CD4-positive, alpha-beta T cell treated with Interleukin-17A for 1 hour (primary cell): Measurements from ENCODE around the gene PPP1CB.
A peak's percentile ranks its signal among the peaks of the same experiment; 100 is the strongest.
"Not testable (repeated sequence)": the region's sequence is repeated elsewhere in the genome, so short reads cannot be mapped to it uniquely, and the experiment has no call there.

Experiments used
- DNase-seq: peaks from one replicate; pipeline ENCODE4 v3.0.0-alpha.2; 2020

The PPP1CB gene

GRCh38 chr2:28780496-28780895, 28.9 kb downstream of the PPP1CB start:
- DNase-seq, result no peak

GRCh38 chr2:28782423-28782822, 30.8 kb downstream of the PPP1CB start:
- DNase-seq, result no peak

GRCh38 chr2:28784570-28784969, 32.9 kb downstream of the PPP1CB start:
- DNase-seq, result not testable (repeated sequence)

DNA sequence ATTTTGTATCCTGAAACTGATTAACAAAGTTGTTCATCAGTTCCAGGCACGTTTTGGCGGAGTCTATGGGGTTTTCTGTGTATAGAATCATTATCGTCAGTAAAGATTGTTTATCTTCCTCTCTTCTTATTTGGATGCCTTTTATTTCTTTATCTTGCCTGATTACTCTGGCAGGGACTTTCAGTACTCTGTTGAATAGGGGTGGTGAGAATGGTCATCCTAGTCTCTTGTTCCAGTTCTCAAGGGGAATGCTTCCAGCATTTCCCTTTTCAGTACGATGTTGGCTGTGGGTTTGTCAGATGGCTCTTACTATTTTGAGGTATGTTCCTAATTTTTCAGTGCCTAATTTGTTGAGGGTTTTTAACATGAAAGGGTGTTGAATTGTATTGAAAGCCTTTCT, 45.0 kb downstream of the PPP1CB start:
- DNase-seq, result no peak

DNA sequence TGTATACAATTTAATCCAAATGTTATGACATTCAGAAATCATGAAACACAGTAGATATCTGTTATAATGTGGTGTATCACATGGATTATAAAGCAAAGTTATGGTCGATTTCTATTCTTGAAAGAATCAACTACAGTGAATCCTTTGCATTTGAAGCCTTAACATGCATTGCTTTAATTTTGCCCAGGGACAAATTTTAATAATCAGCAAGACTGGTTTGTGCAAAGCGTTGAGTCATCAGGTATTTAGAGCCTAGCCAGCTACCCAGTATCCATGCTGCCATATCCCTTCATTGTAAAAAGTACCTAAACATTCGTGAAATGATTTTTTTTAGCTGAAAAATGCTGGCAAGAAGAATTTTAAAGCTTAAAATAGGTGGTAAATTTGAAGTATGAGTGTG, 50.1 kb downstream of the PPP1CB start:
- DNase-seq, result no peak

DNA sequence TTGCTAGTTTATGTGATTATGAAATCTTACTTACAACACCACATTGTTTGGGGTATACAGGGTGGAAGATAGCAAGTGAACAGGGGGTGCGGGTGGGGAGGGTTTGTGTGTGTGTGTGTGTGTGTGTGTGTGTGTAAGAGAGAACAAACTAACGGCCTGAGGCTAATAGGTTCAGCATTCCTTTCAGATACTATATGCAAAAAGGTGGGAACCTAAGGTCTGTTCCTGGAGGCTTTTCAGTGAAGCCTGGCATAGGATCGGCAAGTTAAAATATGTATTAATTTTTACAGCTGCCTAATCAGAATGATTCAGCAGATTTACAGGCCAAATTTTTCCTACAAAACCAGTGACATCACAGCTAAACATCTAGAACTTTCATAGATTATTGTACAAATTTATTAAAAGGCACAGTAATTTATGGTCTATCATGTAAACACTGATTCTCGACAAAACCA, 51.4 kb downstream of the PPP1CB start:
- no peak for DNase-seq

DNA sequence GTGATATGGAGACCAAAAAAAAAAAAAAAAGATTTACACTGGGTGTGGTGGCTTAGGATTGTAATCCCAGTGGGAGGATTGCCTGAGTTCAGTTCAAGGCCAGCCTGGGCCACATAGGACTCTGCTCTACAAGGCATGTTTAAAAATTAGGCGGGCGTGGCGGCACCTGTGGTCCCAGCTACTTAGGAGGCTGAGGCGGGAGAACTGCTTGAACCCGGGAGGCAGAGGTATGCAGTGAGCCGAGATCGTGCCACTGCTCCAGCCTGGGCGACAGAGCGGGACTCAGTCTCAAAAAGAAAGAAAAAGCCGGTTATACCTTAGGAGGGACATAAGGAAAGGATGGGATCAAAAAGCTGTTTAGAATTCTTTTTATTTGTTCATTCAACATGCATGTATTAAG, 58.3 kb downstream of the PPP1CB start:
- DNase-seq, result no peak

- peak; percentile 83 for DNase-seq
Observed at GRCh38 chr2:28810384-28811285, 59.0 kb downstream of the PPP1CB start, which contains the start of gene SPDYA. Gene SPDYA (plus strand): TSS chr2:28810834. CDS start chr2:28816015, 5,181 bp downstream.

GRCh38 chr2:28818053-28818452, 66.4 kb downstream of the PPP1CB start:
- no peak for DNase-seq

DNA sequence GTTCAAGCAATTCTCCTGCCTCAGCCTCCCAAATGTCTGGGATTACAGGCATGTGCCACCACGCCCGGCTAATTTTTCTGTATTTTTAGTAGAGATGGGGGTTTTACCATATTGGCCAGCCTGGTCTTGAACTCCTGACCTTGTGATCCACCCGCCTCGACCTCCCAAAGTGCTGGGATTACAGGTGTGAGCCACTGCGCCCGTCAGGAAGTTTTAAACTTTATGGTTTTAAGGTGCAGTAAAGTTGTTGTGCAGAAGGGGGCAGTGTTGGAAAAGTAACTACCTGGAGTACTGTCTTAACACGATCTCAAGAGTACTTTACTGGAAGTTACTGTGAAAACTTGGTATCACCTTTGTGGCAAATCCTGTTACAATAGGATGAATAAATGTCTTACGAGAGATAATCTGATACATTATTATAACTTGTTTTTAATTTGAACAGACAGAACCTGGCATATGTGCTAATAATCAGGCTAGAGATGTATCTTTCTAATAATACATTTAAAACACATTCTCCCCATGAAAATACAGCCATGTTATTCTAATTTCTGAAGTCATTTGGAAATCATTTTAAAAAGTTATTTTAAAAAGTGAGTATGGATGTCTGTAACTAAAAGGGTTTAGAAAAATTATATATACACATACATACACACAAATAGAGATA, 69.8 kb downstream of the PPP1CB start:
- DNase-seq, result peak; percentile 82

GRCh38 chr2:28822036-28822435, 70.4 kb downstream of the PPP1CB start:
- DNase-seq, result no peak

DNA sequence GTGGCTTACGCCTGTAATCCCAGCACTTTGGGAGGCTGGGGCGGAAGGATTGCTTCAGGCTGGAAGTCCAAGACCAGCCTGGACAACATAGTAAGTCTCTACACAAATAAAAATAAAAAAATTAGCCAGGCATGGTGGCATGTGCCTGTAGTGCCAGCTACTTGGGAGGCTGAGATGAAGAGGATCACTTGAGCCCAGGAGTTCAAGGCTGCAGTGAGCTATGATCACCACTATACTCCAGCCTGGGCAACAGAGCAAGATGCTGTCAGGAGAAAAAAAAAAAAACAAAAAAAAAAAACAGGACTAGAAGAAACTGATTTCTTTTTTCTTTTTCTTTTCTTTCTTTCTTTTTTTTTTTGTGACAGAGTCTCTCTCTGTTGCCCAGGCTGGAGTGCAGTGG, 72.6 kb downstream of the PPP1CB start:
- no peak for DNase-seq

- DNase-seq, result no peak
Observed at GRCh38 chr2:28824870-28825269, 73.2 kb downstream of the PPP1CB start.

DNA sequence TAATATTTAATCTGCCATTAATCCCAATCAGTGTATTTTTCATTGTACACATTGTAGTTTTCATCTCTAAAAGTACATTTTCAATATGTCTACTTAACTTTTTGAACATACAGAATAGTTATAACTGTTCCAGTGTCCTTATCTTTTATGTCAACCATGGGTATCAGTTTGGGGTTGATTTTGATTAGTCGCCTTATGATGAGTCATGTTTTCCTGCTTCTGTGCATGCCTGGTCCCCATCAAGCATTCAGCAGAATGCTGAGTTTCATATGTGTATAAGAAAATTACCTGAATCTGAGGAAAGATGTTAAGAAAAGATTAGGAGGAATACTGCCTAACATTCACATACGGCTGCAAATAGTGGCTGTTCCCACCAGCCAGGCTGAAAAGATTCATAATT, 76.8 kb downstream of the PPP1CB start:
- DNase-seq, result no peak

- DNase-seq, result no peak
Observed at GRCh38 chr2:28833740-28834470, 82.3 kb downstream of the PPP1CB start.

DNA sequence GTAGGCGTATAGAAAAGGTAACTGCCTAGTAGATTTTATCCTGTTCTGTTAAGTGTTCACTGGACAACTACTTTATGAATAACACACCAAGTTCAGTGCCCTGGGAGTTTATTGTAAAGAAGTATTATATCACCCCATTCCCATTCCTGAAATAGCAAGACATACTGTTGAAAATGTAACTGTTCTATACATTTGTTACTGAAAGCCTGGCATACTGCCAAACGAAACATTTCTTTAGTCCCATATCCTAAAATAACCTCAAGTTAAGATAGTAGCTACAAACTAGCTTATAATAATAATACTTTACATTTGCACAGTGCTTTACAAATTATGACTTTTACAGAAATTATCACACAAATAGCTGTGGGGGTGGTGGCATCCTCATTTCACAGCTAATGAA, 84.2 kb downstream of the PPP1CB start:
- no peak for DNase-seq

DNA sequence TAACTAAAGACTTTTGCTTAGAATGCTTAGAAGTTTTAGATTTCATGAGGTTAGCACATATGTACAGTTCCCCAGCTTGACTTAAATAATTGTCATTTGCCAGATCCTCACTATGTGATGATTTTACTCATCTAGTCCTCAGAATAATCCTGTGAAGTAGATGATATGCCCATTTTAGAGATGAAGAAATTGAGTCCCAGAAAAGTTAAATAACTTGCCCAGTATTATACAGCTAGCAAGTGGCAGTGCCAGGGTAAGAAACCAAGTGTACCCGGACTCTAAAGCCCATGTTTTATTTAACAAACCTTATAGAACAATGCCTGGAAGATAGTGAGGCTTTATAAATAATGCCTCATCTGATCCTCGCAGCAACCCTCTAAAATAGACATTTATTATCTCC, 87.3 kb downstream of the PPP1CB start:
- no peak for DNase-seq

DNA sequence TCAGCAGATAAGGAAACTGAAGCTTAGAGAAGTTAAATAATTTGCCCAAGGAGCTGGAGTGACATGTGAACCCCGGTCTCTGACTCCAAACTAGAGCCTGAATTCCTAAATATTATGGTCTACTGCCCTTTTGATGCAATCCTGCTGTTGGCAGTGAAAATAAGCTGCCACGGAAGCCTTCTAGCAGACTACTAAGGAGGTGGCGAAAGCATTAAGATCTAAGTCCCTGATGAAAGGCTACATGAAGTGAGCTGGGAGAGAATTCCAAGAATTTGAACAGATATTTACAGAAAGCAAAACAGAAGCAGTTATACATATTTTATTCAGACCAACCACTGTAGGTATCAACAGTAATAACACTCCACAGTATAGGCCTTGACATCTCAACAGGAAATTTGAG, 90.4 kb downstream of the PPP1CB start:
- DNase-seq, result no peak
